NCI-H1048 (cell line): ENCODE data around the gene WNT16.
"Not testable (repeated sequence)": the region's sequence is repeated elsewhere in the genome, so short reads cannot be mapped to it uniquely, and the experiment has no call there.

ENCODE experiments used
- DNase-seq: peaks from one replicate; lab custom pipeline; 2025; lab: John Stamatoyannopoulos, UW

Gene WNT16, protein sequence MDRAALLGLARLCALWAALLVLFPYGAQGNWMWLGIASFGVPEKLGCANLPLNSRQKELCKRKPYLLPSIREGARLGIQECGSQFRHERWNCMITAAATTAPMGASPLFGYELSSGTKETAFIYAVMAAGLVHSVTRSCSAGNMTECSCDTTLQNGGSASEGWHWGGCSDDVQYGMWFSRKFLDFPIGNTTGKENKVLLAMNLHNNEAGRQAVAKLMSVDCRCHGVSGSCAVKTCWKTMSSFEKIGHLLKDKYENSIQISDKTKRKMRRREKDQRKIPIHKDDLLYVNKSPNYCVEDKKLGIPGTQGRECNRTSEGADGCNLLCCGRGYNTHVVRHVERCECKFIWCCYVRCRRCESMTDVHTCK

DNA sequence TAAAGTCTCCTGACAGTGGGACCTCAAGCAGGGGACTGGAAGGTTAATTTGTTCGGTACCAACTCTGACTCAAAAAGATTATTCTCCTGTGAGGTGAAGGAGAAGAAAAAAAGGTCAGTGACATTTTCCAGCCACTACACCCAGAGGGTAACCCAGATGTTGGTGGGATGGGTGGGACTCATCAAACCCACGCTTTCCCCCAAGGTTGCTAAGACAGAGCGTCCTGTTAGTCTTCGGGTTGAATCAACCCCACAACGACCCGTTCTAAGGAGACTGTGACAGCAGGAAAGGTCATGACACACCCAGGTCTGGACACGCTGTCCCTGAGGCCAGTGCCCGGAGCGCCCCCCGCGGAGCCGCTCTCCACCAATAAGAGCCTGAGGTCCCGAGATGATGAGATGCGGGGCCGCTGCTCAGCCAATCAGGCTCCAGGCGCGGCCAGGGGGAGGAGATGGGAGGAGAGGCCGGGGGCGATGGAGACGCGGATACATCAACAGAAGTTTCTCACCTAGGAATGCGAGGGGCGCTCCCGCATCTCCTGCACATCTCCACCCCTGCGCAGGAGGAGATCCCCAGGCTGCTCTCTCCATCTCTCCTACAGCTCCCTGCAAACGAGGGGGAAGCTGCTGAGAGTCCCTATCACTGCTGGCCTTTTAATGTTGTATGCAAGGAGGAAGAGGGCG is at the start of gene WNT16:
Gene WNT16, plus strand, starts transcription at position 493 of the 683 bp plus-strand sequence. CDS start 293 bp downstream, outside the sequence.
- DNase-seq, result no peak

DNA sequence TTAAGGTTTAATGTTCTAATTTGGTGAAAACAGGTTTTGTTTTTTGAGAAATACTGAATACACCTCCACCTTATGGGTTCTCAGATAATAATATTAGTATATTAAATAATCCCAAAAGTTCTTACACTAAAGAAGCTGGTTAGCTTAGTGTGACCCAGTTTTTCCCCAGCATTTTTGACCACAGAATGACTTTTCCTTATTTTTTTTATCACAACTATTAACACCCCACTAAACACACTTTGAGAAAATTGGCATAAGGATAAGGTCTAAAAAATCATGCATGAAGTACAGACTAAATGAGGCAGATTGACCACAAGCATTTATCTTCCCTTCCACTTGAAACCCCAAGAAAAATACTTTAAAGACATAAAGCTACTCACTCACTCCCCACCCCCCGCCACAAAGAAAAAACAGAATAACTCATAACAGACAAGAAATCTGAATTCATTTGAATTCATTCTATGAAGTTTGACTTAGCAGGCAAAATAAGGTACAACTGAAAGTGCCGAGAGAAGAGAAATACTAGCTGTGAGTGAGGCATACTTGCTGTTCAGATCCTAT is 49.7 kb upstream of the WNT16 start:
- no peak for DNase-seq

DNA sequence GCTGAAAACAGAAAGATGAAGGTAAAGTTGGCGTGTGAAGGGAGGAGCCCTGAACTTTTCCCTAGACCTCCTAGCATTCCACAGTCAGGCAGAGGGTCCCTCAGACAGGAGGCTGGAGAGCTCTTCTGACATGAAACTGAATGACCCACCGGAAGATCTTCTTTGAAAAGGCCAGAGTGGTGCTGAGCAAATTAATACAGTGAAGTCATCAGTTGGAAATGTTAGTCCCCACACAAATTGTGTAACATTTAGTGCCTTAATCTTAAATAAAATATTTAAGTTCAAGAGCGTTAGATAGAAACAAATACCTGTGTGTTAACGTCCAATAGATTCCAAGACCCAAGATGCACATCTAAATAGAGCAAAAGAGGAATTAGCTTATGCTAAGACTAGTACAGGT is 49.0 kb upstream of the WNT16 start:
- DNase-seq, result no peak

DNA sequence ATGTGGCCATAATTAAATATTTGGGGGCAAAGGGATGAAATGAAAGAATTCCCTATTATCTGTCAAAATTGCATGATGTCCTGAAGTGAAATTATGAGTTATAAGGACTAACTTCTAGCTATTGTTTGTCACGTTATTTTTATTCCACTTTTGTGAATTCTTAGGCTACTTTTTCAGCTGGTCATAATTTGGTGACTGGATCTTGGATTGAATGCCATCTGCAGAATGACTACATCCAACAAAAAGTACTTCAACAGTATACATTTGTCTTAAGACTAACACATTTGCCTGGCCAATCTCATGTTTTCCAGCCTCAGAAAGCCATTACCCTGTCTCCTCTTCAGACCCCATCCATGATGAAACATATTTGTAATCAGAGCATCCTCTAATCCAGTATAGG is 48.1 kb upstream of the WNT16 start:
- DNase-seq, result no peak

DNA sequence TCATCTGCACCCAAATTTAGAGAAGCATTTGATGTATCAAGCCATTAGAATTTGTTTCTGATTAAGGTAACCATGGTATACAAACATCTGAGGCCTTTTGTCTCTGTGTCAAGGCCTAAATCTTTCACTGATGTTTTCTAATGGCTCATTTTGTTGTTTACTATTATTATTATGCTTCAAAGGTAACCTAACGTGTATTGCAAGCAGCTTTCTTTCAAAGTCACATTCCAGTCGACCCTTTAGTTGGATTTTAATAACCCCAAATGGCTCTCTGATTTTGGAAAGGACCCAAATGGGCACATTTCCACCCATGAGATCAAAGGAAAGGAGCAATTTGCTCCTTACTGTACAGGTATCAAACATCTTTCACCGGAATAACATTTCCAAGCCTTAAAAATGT is 46.7 kb upstream of the WNT16 start:
- no peak for DNase-seq

DNA sequence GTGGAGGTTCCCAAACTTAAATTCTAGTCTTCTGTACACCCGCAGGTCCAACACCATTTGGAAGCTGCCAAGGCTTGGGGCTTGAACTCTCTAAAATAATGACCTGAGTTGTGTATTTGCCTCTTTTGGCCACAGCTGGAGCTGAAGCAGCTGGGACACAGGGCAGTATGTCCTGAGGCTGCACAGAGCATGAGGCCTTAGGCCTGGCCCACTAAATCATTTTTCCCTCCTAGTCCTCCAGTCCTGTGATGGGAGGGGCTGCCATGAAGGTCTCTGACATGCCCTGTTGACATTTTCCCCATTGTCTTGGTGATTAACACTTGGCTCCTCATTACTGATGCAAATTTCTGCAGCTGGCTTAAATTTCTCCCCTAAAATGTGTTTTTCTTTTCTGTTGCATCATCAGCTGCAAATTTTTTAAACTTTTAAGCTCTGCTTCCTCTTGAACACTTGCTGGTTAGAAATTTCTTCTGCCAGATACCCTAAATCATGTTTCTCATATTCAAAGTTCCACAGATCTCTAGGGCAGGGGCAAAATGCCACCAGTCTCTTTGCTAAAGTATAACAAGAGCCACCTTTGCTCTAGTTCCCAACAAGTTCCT is 43.6 kb upstream of the WNT16 start:
- no peak for DNase-seq

DNA sequence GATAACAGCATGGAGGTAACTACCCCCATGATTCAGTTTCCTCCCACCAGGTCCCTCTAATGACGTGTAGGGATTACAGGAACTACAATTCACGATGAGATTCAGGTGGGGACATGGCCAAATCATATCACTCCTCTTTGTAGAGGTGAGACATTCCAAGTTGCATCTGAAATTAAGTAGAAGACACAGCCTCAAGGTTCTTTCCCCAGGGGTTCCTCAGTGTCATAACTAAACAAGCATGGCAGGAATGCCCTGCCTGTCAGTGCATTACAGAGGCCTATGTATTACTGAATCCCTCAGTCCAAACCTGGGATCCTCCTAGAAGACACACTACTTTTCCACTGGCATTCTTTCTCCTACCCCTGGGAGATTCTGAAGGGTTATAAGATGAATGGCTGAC is 42.6 kb upstream of the WNT16 start:
- no peak for DNase-seq

DNA sequence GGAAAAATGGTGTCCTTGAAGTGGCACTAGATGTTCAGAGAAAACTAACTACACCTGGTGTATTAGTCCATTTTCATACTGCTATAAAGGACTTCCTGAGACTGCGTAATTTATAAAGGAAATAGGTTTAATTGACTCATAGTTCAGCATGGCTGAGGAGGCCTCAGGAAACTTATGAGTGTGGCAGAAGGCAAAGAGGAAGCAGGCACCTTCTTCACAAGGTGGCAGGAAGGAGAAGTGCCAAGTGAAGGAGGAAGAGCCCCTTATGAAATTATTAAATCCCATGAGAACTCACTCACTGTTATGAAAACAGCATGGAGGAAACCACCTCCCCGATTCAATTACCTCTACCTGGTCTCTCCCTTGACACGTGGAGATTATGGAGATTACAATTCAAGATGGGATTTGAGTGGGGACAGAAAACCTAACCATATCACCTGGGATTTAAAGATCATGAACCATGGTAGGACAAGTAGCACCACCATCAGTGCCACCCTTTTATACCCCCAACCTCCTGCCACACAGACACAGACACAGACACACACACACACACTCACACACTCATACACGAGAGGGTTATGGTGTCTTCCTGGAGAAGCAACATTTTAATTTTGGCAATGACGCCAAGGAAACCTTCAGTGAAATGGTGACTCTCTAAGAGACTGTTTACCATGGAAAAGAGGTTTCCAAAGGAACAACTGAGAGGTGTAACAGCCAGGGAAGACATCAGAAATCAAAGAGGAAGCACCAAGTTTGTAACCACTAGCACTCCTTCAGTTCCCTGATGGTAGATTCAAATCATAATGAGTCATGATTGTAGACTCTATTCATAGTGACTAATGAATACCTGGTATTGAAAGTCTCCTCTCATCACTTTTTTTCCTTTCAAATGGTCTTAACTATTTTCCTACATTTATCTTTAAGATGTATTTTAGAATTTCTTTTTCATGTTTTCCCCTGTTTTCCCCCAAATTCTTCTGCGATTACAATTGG is 41.8 kb upstream of the WNT16 start:
- no peak for DNase-seq

DNA sequence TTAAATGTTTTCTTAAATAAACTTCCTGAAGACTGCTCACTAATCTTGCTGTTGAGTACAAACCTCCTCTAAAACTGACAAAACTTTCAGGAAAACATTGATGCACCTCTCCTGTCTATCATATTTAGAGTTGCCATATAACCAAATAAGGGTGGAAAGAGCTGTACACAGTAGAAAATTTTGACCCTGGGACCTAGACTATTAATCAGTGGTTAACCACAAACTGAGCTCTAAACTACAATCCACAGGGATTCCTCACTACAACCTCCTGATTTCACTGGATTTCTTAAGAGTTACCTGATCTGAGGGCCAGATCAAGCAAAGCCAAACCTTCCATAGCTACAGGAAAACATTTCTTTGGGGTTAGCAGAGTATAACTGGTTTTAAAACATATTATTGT is 39.9 kb upstream of the WNT16 start:
- no peak for DNase-seq

DNA sequence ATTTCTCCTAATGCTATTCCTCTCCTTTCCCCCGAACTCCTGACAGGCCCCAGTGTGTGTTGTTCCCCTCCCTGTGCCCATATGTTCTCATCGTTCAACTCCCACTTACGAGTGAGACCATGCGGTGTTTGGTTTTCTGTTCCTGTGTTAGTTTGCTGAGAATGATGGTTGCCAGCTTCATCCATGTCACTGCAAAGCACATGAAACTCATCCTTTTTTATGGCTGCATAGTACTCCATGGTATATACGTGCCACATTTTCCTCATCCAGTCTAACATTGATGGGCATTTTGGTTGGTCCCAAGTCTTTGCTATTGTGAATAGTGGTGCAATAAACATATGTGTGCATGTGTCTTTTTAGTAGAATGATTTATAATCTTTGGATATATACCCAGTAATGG is 38.9 kb upstream of the WNT16 start:
- not testable (repeated sequence) for DNase-seq

DNA sequence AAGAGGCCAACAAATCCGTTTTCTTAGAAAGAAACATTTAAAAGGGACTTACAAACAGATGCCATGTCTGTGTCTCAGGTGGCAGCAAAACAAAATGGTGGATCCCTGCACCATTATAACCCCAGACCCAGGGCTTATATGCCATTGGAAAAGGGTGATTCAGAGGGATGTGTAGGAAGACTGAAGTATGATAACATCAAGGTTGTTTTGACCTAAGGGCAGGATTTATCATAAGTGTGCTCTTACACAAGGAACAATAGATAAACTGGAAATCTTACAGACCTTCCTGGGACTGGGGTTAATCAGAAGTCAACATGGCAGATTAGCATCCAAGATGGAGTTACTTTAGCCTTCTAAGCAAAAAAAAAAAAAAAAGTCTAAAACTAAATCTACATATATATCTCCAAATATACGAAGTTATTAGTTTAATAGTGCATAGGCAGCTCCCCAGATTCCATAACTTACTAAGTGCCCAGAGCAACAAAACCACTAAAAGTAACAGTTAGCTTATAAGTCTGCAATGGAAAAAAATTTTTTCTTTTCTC is 34.3 kb upstream of the WNT16 start:
- no peak for DNase-seq

DNA sequence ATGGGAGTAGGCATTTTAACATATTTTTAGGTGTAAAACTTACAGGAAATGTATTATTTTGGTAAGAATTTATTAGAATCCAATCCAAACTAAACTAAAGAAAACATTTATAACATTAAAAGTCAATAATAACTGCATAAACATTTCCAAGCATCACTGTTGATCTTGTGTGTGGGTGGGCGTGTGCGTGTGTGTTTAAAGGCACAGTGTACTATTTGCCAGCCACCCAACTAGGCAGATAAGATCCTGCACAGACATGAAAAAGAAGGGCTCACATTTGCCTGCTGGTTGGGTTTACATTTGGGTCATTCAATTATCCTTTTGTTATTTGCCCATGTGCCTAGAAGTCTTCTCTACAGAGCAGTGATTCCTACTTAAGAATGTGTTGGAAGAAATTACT is 31.0 kb upstream of the WNT16 start:
- no peak for DNase-seq

DNA sequence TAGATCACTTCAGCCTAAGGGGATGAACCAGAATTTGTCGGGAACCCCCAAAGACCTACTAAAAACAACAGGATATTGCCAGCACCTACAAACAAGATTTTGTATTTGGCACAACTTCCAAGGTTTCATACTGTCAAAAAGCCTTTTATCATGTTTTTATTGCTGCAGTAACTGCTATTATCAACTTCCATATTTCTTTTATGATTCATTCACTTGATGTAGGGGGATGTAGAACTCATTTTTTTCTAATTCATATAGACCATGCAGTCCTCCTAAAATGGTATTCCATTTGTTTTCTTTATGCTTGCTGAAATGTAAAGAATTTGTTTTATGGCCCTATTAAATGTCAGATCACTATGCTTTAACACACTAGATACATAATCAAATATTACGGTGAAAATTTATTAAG is 30.0 kb upstream of the WNT16 start:
- no peak for DNase-seq

DNA sequence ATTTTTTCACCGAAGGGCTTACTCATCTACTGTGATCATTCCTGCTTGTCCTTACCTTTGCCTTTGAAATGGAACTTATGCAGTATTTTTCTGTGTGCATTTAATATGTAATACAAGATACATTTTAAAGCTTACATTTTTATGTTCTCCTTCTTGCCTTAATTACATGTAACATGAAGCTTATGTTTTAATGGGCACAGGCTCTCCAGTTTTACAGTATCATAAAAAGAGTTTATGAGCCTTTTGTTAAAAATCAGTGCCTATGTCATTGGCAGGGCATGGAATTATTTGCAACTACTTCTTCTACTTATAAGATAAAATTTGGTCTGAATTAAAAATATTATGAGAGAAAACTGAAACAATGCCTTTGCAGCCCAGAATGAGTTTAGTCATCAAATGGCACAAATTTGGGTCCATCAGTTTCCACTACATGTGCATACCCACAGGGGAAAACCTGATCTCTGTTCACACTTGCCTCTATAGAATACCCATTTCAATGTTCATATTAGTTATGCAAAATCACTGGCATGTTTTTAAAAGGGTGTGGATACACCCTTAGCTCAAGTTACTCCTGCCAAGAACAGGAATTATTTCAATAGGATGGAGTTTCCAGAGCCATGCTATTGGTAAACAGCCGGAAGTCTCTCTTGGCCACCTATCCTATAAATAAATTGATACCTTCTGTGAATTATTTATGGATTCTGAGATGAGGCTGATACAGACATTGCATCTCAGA is 27.9 kb upstream of the WNT16 start:
- DNase-seq, result no peak

DNA sequence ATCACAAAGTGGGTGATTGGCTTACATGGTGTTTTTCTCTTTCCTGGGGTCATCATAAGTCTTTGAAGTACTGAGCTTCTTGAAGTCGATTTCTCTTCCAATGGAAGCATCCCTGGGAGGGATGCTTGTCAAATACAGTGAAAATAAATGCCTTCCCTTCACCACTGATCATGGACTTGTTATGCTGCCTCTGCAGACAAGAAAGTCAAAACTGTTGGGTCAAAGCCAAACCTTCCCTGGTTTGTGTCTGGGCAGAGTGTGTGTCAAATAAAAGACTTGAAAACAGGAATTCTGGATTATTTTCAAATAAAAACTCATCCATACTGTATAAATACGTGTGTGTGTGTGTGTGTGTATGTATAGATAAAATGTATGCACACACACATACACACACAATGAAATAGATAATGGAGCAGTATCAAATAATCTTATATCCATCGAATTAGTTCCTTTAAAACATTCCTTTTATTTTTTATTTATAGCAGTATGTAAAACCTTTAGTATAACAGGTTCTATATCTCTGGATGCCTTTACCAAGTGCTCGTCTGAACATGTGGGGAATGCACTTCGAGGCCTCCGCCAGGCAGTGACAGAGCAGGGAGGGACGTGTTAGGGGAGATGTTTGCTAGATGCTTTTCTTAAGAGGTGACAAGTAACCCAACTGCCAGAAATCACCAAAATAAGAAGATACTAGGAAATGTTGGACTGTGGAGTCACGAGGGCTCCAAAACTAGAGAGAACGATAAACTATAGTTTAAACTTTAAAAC is 27.2 kb upstream of the WNT16 start:
- no peak for DNase-seq

DNA sequence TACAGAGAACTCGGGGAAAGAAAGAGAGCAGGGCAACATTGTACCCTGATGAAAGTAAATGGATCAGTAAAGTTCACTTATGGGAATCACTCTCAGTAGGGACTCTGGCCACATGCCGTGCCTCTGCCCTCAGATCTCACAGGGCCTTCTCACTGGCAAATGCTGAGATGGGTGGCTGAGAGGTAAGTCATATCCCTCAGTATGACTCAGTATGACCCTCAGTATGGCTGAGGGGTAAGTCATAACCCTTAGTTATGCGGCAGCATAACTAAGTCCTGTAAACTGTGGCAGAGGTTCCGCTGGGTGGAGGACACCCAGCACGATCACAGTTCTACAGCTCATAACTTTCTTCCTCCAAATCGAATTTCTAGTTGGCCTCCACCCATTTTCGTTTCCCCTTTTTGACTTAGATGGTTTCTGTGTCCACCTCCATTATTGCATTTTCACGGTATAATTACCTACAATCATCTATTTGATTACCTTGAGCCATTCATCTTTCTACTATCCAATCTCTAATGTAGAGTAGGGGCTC is 26.5 kb upstream of the WNT16 start:
- DNase-seq, result no peak

DNA sequence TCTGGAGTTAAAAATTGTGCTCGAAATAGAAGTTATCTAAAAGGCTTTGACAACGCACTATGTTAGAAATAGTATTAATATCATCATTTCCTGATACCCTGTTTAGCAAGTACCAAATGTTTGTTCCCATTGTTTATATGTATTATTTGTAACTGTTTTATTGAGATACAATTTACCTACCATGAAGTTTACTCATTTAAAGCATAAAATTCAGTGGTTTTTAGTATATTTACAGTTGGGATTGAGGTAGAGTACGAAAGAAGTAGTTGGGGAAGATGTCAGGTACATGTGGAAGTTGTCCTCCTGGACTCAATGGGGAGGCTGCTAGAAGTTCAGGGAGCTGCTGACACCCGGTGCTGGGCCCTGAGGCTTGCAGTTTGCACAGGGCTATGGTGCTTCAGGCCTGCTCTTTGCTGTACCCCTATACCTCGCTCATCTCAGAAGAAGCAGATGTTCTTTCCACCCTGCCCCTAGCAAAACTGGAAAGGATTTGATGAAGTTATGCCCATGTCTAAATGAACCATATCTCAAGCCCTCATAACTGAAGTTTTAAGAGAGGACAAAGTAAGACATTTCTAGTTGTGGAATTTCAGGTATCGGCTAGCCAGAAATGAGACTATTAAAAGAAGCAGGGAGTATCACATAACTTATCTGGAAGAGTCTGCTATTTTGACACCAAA is 25.2 kb upstream of the WNT16 start:
- DNase-seq, result no peak

DNA sequence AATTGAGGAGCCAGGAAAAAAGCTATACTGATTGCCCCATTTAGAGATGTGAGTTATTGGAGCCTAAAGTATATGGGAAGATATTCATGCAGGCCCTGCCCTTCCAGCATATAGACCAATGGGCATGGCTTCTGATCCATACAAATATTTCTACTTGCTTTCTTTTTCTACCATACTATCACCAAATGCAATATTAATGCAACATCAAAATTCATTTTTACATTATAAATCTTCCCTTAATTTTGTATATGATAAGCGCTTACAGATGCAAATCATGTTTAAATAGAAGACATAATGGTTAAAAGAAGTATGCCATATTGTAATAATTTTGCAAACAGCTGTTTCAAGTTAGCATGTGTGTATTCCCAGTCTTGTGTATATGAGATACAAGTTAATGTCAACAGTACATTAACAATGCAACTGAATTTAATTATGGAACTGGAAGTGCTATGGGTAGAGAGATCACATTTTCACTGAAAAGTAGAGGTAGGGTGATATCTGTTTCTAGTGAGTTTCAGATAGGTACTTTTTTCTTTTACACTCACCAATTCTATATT is 24.6 kb upstream of the WNT16 start:
- no peak for DNase-seq

DNA sequence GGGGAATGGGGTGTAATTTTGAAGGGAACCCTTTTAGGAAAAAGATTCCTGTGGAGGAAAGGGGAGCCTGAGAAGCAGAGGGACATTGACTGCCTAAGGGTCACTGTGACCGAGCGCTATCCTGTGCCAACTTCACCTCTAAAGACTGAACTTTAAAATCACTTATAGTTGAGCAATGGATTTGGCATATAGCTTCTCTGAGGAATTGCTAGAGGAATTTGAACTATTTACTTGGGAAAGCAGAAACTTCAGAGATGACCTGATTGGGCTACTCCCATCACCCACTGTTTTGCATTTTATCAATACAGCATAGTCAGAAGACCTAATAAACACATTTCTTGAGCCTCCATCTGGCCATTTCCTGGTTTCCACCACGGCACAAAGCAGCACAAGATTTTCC is 23.7 kb upstream of the WNT16 start:
- DNase-seq, result no peak
